Endothelial cell of umbilical vein (primary cell): ENCODE measurements around the gene TTC21B.

Experiments used
- MYC ChIP-seq: IDR thresholded peaks from one replicate; pipeline ENCODE4 v1.6.1; 2011; ENCODE audit warnings: mild to moderate bottlenecking, low read depth, low read length
- POLR2AphosphoS5 ChIP-seq: IDR thresholded peaks from 2 replicates; pipeline ENCODE4 v1.6.1; 2012; ENCODE audit warnings: low read depth, mild to moderate bottlenecking, control low read depth, low read length, moderate library complexity; ENCODE audit not compliant: insufficient read depth
- TF ChIP-seq, protein P1 (sequence below), 2 donors: IDR thresholded peaks; 1 replicate in 1 of 2; 2 replicates in 1 of 2; pipeline ENCODE4 v1.5.1; 2011; ENCODE audit warnings: low read length in 2 of 2, mild to moderate bottlenecking in 2 of 2, moderate library complexity in 2 of 2, control low read depth in 1 of 2, inconsistent platforms in 1 of 2, low read depth in 1 of 2; ENCODE audit not compliant: insufficient read depth in 1 of 2; ENCODE audit errors: extremely low read depth in 1 of 2

DNA sequence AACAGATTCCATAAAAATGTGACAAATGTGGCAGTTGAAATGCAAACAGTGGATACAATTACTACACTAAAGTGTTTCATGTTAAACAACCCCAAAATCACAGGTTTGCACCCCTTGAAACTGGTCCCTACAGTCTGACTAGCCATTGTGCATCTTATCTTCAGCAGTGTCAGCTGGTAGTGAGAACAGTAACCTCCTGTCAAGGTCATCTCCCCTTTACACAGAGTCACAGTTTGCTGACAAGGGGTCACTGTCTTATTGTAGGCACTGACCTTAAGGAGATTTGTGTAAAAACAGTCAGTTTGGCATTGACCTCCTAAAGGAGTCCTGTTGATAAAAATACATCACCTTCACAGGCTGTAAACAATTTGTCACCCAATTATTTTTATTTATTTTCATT, 37.3 kb upstream of the TTC21B start:
- no peak for TF ChIP-seq POLR2AphosphoS5
- TF ChIP-seq, protein P1, sequence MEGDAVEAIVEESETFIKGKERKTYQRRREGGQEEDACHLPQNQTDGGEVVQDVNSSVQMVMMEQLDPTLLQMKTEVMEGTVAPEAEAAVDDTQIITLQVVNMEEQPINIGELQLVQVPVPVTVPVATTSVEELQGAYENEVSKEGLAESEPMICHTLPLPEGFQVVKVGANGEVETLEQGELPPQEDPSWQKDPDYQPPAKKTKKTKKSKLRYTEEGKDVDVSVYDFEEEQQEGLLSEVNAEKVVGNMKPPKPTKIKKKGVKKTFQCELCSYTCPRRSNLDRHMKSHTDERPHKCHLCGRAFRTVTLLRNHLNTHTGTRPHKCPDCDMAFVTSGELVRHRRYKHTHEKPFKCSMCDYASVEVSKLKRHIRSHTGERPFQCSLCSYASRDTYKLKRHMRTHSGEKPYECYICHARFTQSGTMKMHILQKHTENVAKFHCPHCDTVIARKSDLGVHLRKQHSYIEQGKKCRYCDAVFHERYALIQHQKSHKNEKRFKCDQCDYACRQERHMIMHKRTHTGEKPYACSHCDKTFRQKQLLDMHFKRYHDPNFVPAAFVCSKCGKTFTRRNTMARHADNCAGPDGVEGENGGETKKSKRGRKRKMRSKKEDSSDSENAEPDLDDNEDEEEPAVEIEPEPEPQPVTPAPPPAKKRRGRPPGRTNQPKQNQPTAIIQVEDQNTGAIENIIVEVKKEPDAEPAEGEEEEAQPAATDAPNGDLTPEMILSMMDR (IDR thresholded peaks at IDR 0.05; ENCODE audit: extremely low read depth in 1 of 2, insufficient read depth in 1 of 2, low read depth in 1 of 2, low read length in 2 of 2): no peak
- no peak for TF ChIP-seq MYC
